Suprapubic skin (tissue), 4 donors: ENCODE data around the gene PHPT1.

Experiments used
- EP300 ChIP-seq: sonication (generic); formaldehyde crosslinking; IDR thresholded peaks from one replicate; pipeline ENCODE4 v1.6.1; 2017; ENCODE audit warnings: antibody characterized with exemption
- POLR2A ChIP-seq, 2 donors: fragments of 450-650 bp; IDR thresholded peaks; one replicate each; pipeline ENCODE4 v1.6.1; 2017; ENCODE audit warnings: antibody characterized with exemption in 2 of 2, mild to moderate bottlenecking in 2 of 2, moderate library complexity in 2 of 2
- POLR2AphosphoS5 ChIP-seq, 3 donors: sonication (generic); formaldehyde crosslinking; IDR thresholded peaks; one replicate each; pipeline ENCODE4 v1.6.1; 2017; ENCODE audit warnings: antibody characterized with exemption in 3 of 3
- TF ChIP-seq, protein P1 (sequence below), 2 donors: fragments of 200-600 bp in 1 of 2; fragments of 450-650 bp in 1 of 2; sonication (generic) in 1 of 2; IDR thresholded peaks; one replicate each; pipeline ENCODE4 v1.5.1; 2016 to 2019; ENCODE audit warnings: antibody characterized with exemption in 2 of 2, mild to moderate bottlenecking in 1 of 2, moderate library complexity in 1 of 2

DNA sequence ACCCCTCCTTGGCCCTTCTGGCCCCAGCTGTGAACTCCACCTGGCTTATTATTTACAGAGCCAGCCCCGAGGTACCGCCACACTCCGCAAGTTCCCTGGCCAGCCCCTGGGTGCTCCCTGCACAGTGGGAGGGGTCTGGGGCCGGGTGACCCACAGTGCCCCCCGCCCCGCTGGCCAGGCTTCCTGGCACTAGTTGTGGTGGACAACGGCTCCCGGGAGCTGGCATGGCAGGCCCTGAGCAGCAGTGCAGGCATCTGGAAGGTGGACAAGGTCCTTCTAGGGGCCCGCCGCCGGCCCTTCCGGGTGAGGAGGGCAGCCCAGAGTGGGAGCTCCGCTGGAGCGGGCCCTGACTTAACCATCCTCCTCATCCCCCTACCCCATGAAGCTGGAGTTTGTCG lies 6.9 kb downstream of the PHPT1 start:
- TF ChIP-seq, protein P1, sequence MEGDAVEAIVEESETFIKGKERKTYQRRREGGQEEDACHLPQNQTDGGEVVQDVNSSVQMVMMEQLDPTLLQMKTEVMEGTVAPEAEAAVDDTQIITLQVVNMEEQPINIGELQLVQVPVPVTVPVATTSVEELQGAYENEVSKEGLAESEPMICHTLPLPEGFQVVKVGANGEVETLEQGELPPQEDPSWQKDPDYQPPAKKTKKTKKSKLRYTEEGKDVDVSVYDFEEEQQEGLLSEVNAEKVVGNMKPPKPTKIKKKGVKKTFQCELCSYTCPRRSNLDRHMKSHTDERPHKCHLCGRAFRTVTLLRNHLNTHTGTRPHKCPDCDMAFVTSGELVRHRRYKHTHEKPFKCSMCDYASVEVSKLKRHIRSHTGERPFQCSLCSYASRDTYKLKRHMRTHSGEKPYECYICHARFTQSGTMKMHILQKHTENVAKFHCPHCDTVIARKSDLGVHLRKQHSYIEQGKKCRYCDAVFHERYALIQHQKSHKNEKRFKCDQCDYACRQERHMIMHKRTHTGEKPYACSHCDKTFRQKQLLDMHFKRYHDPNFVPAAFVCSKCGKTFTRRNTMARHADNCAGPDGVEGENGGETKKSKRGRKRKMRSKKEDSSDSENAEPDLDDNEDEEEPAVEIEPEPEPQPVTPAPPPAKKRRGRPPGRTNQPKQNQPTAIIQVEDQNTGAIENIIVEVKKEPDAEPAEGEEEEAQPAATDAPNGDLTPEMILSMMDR (IDR thresholded peaks at IDR 0.05), result no peak
- TF ChIP-seq POLR2AphosphoS5 (IDR thresholded peaks at IDR 0.05), result no peak
- no peak for TF ChIP-seq POLR2A (IDR thresholded peaks at IDR 0.05)
- no peak for TF ChIP-seq EP300
